Activated CD4-positive, alpha-beta T cell treated with anti-CD3 and anti-CD28 coated beads, Interleukin-2, amount 50 U/mL, for 1 hour (primary cell): Measurements from ENCODE around the gene VWF.

Experiments used
- DNase-seq: peaks from one replicate; pipeline ENCODE4 v3.0.0-alpha.2; 2020

VWF gene

DNA sequence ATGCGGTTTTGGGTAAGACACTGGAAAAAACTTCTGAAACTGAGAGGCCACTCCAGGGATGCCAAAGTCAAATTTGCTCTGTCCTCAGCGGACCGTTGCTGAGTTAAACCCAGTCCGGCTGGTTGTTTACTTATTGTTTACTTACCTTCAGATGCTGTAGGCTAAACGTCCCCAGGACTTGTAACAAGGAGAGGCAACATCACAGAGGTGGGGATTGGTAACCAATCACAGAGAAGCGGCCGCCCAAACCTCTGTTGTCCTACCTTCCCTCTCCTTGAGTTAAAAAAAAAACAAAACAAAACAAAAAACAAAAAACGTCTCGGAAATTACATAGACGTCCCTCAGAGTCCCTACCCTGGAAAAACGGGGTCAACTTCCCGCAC, 179.8 kb downstream of the VWF start:
- no peak for DNase-seq

GRCh38 chr12:5944053-5944452, 180.4 kb downstream of the VWF start:
- DNase-seq = no peak

DNA sequence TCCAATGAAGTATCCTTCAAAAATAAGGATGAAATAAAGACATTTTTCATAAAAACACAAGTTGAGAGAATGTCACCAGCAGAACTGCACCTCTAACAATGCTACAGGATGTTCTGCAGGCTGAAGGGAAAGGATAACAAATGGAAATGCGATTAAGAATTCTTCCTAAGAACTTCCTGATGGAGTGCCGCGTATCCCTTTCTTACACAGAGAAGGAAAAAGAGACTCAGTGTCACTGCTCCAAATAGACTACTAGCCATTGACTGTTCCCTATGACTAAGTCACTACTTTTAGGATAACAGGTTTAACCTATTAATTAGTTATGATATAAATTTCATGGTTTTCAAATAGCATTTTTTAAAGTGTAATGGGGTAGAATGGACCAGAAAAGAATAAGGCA, 182.6 kb downstream of the VWF start:
- no peak for DNase-seq

GRCh38 chr12:5927732-5928516, 196.5 kb downstream of the VWF start:
- DNase-seq = no peak

DNA sequence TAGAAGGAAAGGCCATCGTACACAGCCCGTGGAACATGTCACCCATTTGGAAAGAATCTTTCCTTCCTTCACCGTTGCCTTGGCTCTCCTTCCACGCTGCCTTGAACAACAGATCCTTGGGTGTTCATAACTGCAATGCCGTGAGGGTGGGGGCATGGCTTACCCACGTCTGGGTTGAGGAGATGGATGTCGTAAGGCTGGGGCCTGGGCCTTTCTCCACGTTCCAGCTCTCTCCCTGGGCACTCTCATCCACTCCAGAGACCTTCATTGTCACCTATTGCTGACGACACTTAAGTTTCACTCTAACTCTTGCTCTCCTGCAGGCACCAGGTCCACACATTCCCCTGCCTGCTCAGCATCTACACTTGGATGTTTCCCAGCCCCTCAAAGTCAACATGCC, 198.8 kb downstream of the VWF start:
- no peak for DNase-seq

GRCh38 chr12:5924342-5924741, 200.1 kb downstream of the VWF start:
- DNase-seq = no peak

GRCh38 chr12:5923751-5924150, 200.7 kb downstream of the VWF start:
- DNase-seq = no peak

DNA sequence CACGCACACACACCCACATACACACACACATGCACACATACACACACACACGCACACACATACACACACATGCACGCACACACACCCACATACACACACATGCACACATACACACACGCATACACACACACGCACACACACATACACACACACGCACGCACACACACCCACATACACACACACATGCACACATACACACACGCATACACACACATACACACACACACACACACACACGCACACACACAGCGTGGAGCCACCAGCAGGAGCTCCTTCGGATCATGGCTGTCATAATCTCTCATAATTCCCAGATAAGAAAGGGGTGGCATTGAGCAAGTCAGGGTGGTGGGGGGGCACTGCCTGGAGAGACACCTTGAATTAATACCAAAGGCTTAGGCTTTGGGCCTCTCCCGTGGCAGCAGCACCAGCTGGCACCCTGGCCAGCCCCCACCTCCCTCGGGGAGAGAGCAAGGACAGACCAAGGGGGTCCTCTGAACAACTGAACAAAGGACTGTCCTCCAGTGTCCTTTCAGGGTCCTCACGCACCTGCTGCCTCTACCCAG, 201.3 kb downstream of the VWF start:
- DNase-seq = no peak

GRCh38 chr12:5921966-5922899, 202.2 kb downstream of the VWF start:
- DNase-seq = no peak

- no peak for DNase-seq
Measured at GRCh38 chr12:5921027-5921909, 203.2 kb downstream of the VWF start.

- DNase-seq = no peak
Measured at GRCh38 chr12:5916785-5917290, 207.6 kb downstream of the VWF start.

DNA sequence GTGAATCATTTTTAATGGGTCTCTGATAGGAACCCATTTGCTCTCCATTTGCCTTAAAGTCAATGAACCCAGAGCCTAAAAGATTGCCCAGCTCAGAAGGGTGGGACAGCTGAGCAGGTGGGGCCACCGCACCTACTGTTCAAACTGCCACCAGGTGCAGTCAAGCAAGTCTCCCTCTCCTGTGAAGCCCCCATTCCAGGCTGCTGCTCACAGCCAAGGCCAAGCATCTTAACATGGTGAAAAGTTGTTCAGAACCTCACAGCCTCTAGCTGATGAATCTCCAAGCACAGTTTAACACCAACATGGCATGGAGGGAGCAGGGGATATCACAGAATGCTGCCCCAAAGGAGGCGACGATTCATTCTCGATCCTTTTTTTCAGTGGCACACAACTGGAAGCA, 209.0 kb downstream of the VWF start:
- no peak for DNase-seq

DNA sequence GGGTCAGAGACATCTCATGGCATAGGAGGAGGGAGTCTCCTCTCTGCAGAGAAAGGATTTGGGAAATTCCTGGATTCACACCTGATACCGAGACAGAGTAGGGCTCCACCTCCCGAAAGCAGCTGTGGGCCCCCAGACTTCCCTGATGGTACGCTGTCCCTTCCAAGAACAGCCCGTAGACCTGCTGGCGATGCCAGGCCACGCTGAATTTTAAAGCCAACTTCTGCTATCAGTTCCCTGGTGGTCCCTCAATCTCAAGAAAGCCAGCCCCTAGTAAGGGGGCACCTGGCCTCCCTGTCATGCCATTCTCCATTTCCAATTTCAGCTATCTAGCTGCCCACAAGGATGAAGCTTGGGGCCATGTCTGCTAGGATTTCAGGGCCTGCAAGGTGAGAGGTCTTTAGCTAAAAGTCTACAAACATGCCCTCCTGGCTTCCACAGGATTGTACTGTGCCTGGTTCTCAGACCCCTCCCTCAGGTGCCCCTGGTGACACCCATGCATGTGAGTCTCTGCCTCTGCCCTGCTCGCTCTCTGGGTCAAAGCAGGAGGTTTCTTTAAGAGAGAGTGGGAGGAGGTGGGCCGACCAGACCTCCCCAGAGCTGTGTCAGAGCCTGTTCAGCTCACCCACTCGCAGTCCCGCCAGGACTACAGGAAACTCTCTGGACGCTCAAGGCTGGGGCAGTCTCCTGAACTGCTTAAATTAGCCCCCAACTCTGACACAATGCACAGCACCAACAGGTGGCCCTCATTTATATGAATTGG, 209.9 kb downstream of the VWF start:
- DNase-seq = no peak

GRCh38 chr12:5913387-5913786, 211.1 kb downstream of the VWF start:
- no peak for DNase-seq

DNA sequence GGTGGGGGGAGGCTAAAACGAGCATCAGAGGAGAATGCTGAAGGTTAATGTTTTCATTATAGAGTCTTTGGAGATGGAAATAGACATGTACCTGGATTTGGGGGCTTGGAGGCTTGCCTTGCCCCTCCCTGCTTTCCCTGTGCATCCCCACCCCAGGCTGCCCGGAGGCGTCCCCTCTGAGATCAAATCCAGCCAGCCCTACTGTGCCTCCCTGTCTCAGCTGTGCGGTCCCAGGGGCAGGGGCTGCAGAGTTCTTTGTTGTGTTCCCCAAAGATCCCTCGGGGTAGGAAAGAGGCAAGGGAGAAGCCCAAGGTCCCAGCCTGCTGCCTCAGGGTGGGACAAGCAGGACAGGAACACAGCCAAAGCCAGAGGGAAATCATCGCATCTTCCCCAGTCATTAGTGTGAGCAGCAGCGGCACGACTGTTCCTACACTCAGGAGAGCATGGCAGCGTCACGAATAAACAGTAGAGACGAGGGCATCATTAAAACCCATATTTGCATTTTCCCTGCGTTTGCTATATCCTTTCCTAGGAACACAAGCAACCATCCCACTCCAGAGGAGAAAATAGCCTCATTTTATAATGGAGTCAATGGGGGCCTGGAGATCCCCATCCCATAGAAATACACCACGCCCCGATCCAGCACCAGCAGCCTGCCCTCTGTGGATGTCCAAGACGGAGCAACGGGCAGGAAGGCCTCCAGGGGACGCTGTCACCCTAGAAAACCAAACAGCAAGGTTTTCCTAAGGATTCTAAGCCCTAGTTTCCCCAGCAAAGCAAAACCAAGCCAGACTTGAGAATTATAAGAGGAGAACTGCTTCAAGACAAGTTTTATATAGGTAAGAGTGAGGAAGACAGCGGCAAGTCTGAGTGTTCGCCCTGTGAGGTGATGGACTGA, 211.8 kb downstream of the VWF start:
- no peak for DNase-seq

DNA sequence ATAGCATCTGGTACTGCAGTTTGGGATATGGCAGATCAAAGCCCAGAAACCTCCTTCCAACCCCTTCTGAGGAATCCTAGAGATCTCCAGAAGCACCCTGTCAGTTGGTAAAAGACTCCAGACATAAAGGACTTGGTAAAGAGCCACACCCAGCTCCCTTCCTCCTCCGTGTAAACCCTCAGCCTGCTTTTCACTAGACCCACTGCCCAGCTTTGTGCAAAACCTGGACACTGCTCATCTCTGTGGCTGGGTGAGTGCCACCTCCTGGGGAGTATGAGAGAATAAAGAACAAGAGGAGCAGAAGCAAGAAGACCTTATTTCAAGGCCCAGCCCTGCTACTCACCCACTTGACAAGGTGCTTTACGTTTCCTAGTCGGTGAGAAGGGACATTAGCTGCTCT, 212.5 kb downstream of the VWF start:
- DNase-seq = no peak

- no peak for DNase-seq
Measured at GRCh38 chr12:5910790-5911548, 213.5 kb downstream of the VWF start.

DNA sequence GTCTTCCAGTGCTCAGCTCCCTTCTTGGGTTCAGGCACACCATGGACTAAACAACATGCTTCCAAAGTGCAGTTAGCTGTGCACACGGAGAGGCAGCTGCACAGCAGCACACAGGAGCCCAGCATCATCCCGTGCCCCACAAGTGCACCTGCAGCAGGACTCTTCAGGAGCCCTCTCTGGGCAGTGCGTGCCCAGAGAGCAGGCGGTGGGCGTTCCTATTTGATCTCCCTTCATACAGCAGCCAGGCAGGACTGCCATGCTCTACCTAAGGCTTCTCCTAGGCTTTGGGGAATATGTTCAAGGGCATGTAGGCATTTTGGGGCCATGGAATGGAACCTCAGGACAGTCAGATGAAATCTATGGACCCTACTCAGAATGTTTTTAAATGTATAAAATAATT, 214.9 kb downstream of the VWF start:
- DNase-seq = no peak

DNA sequence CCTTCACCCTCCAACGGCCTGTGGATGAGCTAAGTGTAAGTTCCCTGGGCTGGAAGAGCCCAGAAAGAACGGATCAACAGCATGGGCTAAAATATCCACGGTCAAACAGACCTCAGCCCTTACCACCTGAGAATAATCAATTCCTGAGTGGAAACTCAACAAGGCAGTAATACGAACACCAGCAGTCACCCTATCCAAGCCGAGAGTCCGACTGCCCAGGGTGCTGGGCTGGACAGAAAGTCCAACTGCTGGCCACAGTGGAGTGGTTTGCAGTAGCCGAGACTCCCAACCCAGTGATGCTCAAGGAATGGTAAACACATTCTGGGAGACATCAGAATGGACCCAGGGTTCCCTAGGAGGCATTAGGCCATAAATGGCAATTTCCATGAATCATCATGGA, 216.2 kb downstream of the VWF start:
- DNase-seq = no peak

DNA sequence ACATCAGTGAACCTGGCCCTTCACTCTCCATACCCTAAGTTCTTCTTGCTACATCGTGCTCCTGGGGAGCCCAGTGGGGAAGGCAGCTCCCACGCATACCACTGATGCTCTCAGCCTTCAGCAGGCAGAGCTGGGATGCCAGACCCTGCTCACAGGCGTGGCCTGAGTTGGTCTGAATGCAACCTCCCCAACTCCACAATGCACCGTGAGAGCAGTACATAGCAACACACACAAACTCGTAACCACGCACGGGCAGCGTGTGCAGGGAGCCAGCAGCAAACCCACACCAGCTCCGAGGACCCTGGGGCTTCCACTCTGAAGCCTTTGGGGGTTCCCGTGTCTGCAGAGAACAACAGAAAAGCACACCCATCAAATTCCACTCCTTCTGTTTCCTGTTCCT, 216.7 kb downstream of the VWF start:
- no peak for DNase-seq
